ENCODE results near the gene C4orf46.
"Not testable (repeated sequence)": the region's sequence is repeated elsewhere in the genome, so short reads cannot be mapped to it uniquely, and the experiment has no call there.

The C4orf46 gene

DNA sequence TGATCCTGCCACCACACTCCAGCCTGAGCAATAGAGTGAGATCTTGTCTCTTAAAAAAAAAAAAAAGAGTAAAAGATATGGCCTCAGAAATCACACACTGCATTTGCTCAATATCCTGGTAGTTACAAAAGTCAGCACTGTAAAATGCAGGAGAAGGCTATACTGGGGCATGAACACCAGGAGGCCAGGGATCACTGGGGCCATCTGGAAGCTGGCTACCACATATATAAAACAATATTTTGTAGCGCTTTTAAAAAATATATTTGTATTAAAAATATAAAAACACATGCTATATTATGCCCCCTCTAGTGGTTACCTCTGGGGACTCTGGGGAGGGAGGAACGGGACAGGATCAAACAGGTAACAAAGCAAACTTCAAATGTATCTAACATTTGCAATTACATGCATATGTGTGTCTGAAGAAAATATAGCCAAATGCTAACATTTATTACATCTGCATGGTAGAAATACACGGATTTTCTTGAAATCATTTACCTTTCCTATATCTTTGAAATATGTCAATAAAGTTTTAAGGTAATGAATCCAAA is 4.0 kb downstream of the C4orf46 start:
- Histone ChIP-seq H3K4me1 (ENCODE audit: control insufficient read depth in 2 of 2, insufficient read depth in 1 of 2, low read depth in 1 of 2, low read length in 2 of 2) (peaks cover 0 to 2% of the 10 kb centered on the region in 2 donors), H4K8ac (ENCODE audit: low read depth, low read length) (no peak overlapping the region), H4K91ac (ENCODE audit: low read depth, low read length, poor library complexity) (no peak overlapping the region), H2BK5ac (ENCODE audit: low read length) (no peak overlapping the region), H3K27me3 (ENCODE audit: control insufficient read depth in 3 of 3, insufficient read depth in 3 of 3, low read depth in 1 of 3, low read length in 3 of 3) (no peaks in the 10 kb centered on the region), H3K79me1 (ENCODE audit: low read depth, low read length) (peaks cover 5% of the 10 kb centered on the region), H2AFZ (ENCODE audit: low read length) (no peak overlapping the region), H2BK120ac (ENCODE audit: low read depth, low read length) (no peak overlapping the region), H2AK5ac (ENCODE audit: low read depth, low read length) (no peak overlapping the region), H3K14ac (ENCODE audit: low read length) (no peak overlapping the region), H3K23ac (ENCODE audit: low read depth, low read length, poor library complexity) (no peak overlapping the region), H3K27ac (replicated peaks; ENCODE audit: low read length) (no peak overlapping the region), H3K4me3 (ENCODE audit: low read length in 2 of 2) (no peak overlapping the region), H3K9me3 (replicated peaks in 1 of 2; ENCODE audit: control insufficient read depth in 2 of 2, insufficient read depth in 1 of 2, low read depth in 1 of 2, low read length in 2 of 2) (no peaks in the 10 kb centered on the region), H3K4ac (ENCODE audit: low read length) (no peak overlapping the region), H2BK15ac (ENCODE audit: low read length) (no peak overlapping the region), H3K4me2 (ENCODE audit: insufficient read depth, low read length, poor library complexity, severe bottlenecking) (no peak overlapping the region), H3K18ac (ENCODE audit: low read length) (no peak overlapping the region), H3K36me3 (replicated peaks in 1 of 2; ENCODE audit: control insufficient read depth in 2 of 2, insufficient read depth in 2 of 2, low read length in 2 of 2) (peaks cover 5 to 51% of the 10 kb centered on the region in 2 donors), H2BK12ac (ENCODE audit: low read length) (no peak overlapping the region), H3K9ac (ENCODE audit: low read depth, low read length, poor library complexity) (no peak overlapping the region)
- DNase-seq (ENCODE audit: low spot score) = no peak
- WGBS, 2 donors (ENCODE audit: extremely low coverage in 2 of 2, insufficient read length in 2 of 2, insufficient replicate concordance in 1 of 2) = no CpG with 5 or more reads among the region's 3 CpGs

DNA sequence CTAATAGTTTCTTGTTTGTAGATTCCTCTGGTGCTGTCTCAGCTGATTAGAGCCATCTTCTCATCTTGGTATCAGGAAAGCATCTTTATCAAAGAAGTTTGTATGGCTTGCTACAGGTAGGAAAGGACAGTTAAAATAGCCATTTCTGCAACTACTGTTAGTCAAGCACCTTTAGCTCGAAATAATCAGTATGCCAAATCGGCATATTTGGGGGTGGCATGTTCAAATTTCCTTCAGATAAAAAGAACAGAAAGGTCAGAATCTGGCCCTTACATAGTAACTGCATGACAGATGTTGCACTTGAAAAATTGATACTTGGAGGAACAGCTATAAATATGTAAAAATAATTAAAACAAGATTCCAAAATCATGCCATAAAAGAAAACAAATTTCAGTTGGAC is 4.8 kb downstream of the C4orf46 start:
- H2BK12ac ChIP-seq (ENCODE audit: low read length) = no peak overlapping the region
- H3K18ac ChIP-seq (ENCODE audit: low read length) = no peak overlapping the region
- no peak overlapping the region for H3K4me2 ChIP-seq (ENCODE audit: insufficient read depth, low read length, poor library complexity, severe bottlenecking)
- no peak overlapping the region for H2BK15ac ChIP-seq (ENCODE audit: low read length)
- H3K14ac ChIP-seq (ENCODE audit: low read length) = no peak overlapping the region
- no peak overlapping the region for H4K91ac ChIP-seq (ENCODE audit: low read depth, low read length, poor library complexity)
- H3K27me3 ChIP-seq (ENCODE audit: control insufficient read depth in 3 of 3, insufficient read depth in 3 of 3, low read depth in 1 of 3, low read length in 3 of 3) = no peaks in the 10 kb centered on the region
- no CpG with 5 or more reads among the region's 2 CpGs for WGBS, 2 donors (ENCODE audit: extremely low coverage in 2 of 2, insufficient read length in 2 of 2, insufficient replicate concordance in 1 of 2)
- no peak overlapping the region for H2AFZ ChIP-seq (ENCODE audit: low read length)
- H3K27ac ChIP-seq (replicated peaks; ENCODE audit: low read length) = no peak overlapping the region
- no peak overlapping the region for H2BK120ac ChIP-seq (ENCODE audit: low read depth, low read length)
- DNase-seq (ENCODE audit: low spot score) = no peak
- peaks cover 5% of the 10 kb centered on the region for H3K79me1 ChIP-seq (ENCODE audit: low read depth, low read length)
- H3K4me1 ChIP-seq (ENCODE audit: control insufficient read depth in 2 of 2, insufficient read depth in 1 of 2, low read depth in 1 of 2, low read length in 2 of 2) = no peaks in the 10 kb centered on the region
- no peak overlapping the region for H3K23ac ChIP-seq (ENCODE audit: low read depth, low read length, poor library complexity)
- no peaks in the 10 kb centered on the region for H3K9me3 ChIP-seq (replicated peaks in 1 of 2; ENCODE audit: control insufficient read depth in 2 of 2, insufficient read depth in 1 of 2, low read depth in 1 of 2, low read length in 2 of 2)
- no peak overlapping the region for H3K4me3 ChIP-seq (ENCODE audit: low read length in 2 of 2)
- no peak overlapping the region for H2AK5ac ChIP-seq (ENCODE audit: low read depth, low read length)
- H3K36me3 ChIP-seq (replicated peaks in 1 of 2; ENCODE audit: control insufficient read depth in 2 of 2, insufficient read depth in 2 of 2, low read length in 2 of 2) = peaks cover 5 to 51% of the 10 kb centered on the region in 2 donors
- H2BK5ac ChIP-seq (ENCODE audit: low read length) = no peak overlapping the region
- no peak overlapping the region for H4K8ac ChIP-seq (ENCODE audit: low read depth, low read length)
- H3K9ac ChIP-seq (ENCODE audit: low read depth, low read length, poor library complexity) = no peak overlapping the region
- no peak overlapping the region for H3K4ac ChIP-seq (ENCODE audit: low read length)

DNA sequence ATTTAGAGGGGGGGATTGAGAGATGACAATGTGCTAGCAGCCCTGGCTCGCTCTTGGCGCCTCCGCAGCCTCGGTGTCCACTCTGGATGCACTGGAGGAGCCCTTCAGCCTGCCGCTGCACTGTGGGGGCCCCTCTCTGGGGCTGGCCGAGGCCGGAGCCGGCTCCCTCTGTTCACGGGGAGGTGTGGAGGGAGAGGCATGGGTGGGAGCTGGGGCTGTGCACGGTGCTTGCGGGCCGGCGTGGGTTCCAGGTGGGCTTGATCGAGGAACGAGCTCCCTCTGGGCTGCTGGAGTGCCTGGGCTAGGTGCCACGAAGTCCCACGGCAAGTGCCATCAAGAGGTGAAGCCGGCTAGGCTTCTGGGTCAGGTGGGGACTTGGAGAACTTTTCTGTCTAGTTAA is 6.9 kb downstream of the C4orf46 start:
- no peaks in the 10 kb centered on the region for H3K9me3 ChIP-seq (replicated peaks in 1 of 2; ENCODE audit: control insufficient read depth in 2 of 2, insufficient read depth in 1 of 2, low read depth in 1 of 2, low read length in 2 of 2)
- H3K36me3 ChIP-seq (replicated peaks in 1 of 2; ENCODE audit: control insufficient read depth in 2 of 2, insufficient read depth in 2 of 2, low read length in 2 of 2) = peaks cover 5 to 51% of the 10 kb centered on the region in 2 donors
- no peak overlapping the region for H2BK5ac ChIP-seq (ENCODE audit: low read length)
- no peak overlapping the region for H2BK15ac ChIP-seq (ENCODE audit: low read length)
- H3K4me1 ChIP-seq (ENCODE audit: control insufficient read depth in 2 of 2, insufficient read depth in 1 of 2, low read depth in 1 of 2, low read length in 2 of 2) = no peaks in the 10 kb centered on the region
- DNase-seq (ENCODE audit: low spot score) = no peak
- no CpG with 5 or more reads among the region's 18 CpGs for WGBS, 2 donors (ENCODE audit: extremely low coverage in 2 of 2, insufficient read length in 2 of 2, insufficient replicate concordance in 1 of 2)
- H2BK120ac ChIP-seq (ENCODE audit: low read depth, low read length) = no peak overlapping the region
- peak overlapping the region; percentile 64 for H3K18ac ChIP-seq (ENCODE audit: low read length)
- H3K23ac ChIP-seq (ENCODE audit: low read depth, low read length, poor library complexity) = no peak overlapping the region
- H3K14ac ChIP-seq (ENCODE audit: low read length) = no peak overlapping the region
- H4K8ac ChIP-seq (ENCODE audit: low read depth, low read length) = no peak overlapping the region
- no peak overlapping the region for H2AFZ ChIP-seq (ENCODE audit: low read length)
- H3K4me2 ChIP-seq (ENCODE audit: insufficient read depth, low read length, poor library complexity, severe bottlenecking) = no peak overlapping the region
- H4K91ac ChIP-seq (ENCODE audit: low read depth, low read length, poor library complexity) = no peak overlapping the region
- no peak overlapping the region for H2BK12ac ChIP-seq (ENCODE audit: low read length)
- H3K4me3 ChIP-seq (ENCODE audit: low read length in 2 of 2) = no peak overlapping the region
- peaks cover 2% of the 10 kb centered on the region for H3K79me1 ChIP-seq (ENCODE audit: low read depth, low read length)
- no peak overlapping the region for H3K9ac ChIP-seq (ENCODE audit: low read depth, low read length, poor library complexity)
- H3K4ac ChIP-seq (ENCODE audit: low read length) = no peak overlapping the region
- H3K27ac ChIP-seq (replicated peaks; ENCODE audit: low read length) = no peak overlapping the region
- no peak overlapping the region for H2AK5ac ChIP-seq (ENCODE audit: low read depth, low read length)
- no peaks in the 10 kb centered on the region for H3K27me3 ChIP-seq (ENCODE audit: control insufficient read depth in 3 of 3, insufficient read depth in 3 of 3, low read depth in 1 of 3, low read length in 3 of 3)

DNA sequence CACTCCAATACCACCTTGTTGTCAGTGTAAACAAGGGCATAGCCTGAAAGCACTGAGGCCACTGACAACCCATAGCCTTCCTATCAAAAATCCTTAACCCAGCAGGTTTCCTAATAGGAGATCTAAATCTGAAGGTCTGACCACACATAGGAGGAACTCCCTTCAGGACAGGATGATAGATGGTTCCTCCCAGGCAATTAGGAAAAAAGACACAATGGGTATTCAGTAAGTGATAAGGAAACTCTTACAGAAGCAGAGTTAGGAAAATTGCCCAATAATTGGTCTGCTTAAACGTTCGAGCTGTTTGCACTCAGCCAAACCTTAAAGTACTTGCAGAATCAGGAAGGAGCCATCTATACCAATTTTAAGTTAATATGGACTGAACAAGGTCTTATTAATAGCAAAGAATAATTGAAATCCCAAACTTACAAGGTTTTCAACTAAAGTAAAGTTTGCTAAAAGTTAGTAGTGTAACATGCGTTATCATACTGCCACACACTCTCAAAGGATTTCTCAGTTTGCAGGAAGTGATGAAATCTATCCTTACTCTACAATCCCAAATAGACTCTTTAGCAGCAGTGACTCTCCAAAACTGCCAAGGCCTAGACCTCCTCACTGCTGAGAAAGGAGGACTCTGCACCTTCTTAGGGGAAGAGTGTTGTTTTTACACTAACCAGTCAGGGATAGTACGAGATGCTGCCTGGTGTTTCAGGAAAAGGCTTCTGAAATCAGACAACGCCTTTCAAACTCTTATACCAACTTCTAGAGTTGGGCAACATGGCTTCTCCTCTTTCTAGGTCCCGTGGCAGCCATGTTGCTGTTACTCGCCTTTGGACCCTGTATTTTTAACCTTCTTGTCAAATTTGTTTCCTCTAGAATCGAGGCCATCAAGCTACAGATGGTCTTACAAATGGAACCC is 7.7 kb downstream of the C4orf46 start:
- H3K27ac ChIP-seq (replicated peaks; ENCODE audit: low read length); H3K79me1 ChIP-seq (ENCODE audit: low read depth, low read length); H3K4me2 ChIP-seq (ENCODE audit: insufficient read depth, low read length, poor library complexity, severe bottlenecking); H2BK12ac ChIP-seq (ENCODE audit: low read length); H4K8ac ChIP-seq (ENCODE audit: low read depth, low read length); DNase-seq (ENCODE audit: low spot score); H2BK15ac ChIP-seq (ENCODE audit: low read length); H3K9me3 ChIP-seq (replicated peaks in 1 of 2; ENCODE audit: control insufficient read depth in 2 of 2, insufficient read depth in 1 of 2, low read depth in 1 of 2, low read length in 2 of 2); H3K4me1 ChIP-seq (ENCODE audit: control insufficient read depth in 2 of 2, insufficient read depth in 1 of 2, low read depth in 1 of 2, low read length in 2 of 2); H4K91ac ChIP-seq (ENCODE audit: low read depth, low read length, poor library complexity); H3K9ac ChIP-seq (ENCODE audit: low read depth, low read length, poor library complexity); H3K27me3 ChIP-seq (ENCODE audit: control insufficient read depth in 3 of 3, insufficient read depth in 3 of 3, low read depth in 1 of 3, low read length in 3 of 3); H2AK5ac ChIP-seq (ENCODE audit: low read depth, low read length); H3K14ac ChIP-seq (ENCODE audit: low read length); H2BK120ac ChIP-seq (ENCODE audit: low read depth, low read length); H3K4me3 ChIP-seq (ENCODE audit: low read length in 2 of 2); H3K18ac ChIP-seq (ENCODE audit: low read length); H2BK5ac ChIP-seq (ENCODE audit: low read length); H3K4ac ChIP-seq (ENCODE audit: low read length); H3K23ac ChIP-seq (ENCODE audit: low read depth, low read length, poor library complexity); H2AFZ ChIP-seq (ENCODE audit: low read length): not testable (repeated sequence)
- WGBS, 2 donors (ENCODE audit: extremely low coverage in 2 of 2, insufficient read length in 2 of 2, insufficient replicate concordance in 1 of 2) = no CpG with 5 or more reads among the region's 8 CpGs
- H3K36me3 ChIP-seq (replicated peaks in 1 of 2; ENCODE audit: control insufficient read depth in 2 of 2, insufficient read depth in 2 of 2, low read length in 2 of 2) = peaks cover 3 to 43% of the 10 kb centered on the region in 2 donors
